ENCODE data around the gene PLA2G7. TPM values are rescaled to one million over a fixed set of nuclear protein-coding genes. Genes with fewer than 3 reads are reported as not detected.

Gene PLA2G7
- total RNA-seq, 4 donors from 2014 or later, result not detected

DNA sequence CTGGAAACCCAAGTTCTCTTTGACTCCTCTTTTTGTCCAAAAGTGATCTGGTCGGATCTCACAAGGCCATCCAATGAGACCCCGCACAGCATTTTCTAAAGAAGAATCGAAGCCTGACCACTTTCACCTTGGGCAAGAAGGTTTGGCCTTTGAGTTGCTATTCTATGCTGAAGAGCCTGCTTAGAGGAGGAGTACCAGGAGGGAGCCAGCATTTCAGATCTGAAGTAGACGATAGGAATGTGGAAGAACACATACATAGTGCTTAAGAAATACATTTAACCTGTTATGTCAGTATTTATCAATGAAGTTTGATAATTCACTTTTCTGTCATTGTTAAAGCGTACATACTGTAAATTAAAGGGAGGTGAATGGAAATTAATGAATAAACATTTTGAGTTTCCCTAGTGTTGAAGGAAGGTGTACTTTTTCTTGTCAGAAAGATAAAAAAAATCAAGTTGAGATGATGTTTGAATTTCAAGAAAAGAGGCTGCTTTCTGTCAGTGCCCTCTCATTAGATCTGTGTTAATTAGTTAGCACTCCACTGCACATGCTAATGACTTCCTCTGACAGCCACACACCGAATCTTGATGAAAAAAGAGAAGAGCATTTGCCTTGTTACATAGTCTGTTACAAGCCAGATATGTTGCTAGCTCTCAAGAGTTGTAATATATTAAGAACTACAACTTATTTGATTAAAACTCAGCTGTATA lies 58.4 kb downstream of the PLA2G7 start:
- no peak overlapping the region for H3K4me3 ChIP-seq
- intact Hi-C loops (cut with DNase I; ENCODE audit: low total_unique reads), result no loop called here

GRCh38 chr6:46674410-46674809 lies 60.8 kb downstream of the PLA2G7 start:
- intact Hi-C loops (cut with DNase I; ENCODE audit: low total_unique reads), result no loop called here
- peaks cover 0 to 16% of the 10 kb centered on the region in 2 donors for H3K36me3 ChIP-seq
- no peak for DNase-seq

More for the DNA sequence above, 58.4 kb downstream of the PLA2G7 start:
- Histone ChIP-seq H3K27me3 (no peaks in the 10 kb centered on the region), H3K36me3 (peaks cover 0 to 10% of the 10 kb centered on the region in 2 donors), H3K9me3 (no peaks in the 10 kb centered on the region), H3K4me1 (no peaks in the 10 kb centered on the region), H3K27ac (no peak overlapping the region)
- ATAC-seq, result no peak
- TF ChIP-seq POLR2A (IDR thresholded peaks at IDR 0.05) (no peak), CTCF (IDR thresholded peaks at IDR 0.05 in 4 of 5, conservative IDR thresholded peaks at IDR 0.05 in 1 of 5) (no peak)
- no peak for DNase-seq
- in situ Hi-C loops (cut with MboI; ENCODE audit: low sequenced_read_pairs in 4 of 4), result no loop called here

DNA sequence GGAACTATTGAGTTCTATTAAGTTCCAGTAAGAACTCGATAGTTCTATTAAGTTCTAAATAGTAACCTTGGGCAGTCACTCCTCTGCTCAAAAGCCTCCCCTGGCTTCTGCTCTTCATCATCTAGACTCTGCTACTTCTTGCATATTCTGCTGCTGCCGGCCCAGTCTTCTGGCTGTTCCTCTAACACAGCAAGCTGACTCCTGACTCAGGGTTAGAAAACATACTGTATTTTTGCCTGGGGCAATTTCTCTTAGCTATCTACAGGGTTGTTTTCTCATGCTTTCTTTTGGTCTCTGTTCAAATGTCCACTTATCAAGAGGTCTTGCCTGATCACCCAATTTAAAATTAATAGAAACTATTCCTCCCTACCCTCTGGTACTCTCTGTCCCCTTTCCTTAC lies 67.8 kb downstream of the PLA2G7 start:
- H3K36me3 ChIP-seq, result peaks cover 0 to 35% of the 10 kb centered on the region in 2 donors
- in situ Hi-C loops (cut with MboI; ENCODE audit: low sequenced_read_pairs in 4 of 4), result no loop called here
- no peaks in the 10 kb centered on the region for H3K9me3 ChIP-seq
- no peaks in the 10 kb centered on the region for H3K4me1 ChIP-seq
- DNase-seq, result no peak
- TF ChIP-seq CTCF (IDR thresholded peaks at IDR 0.05 in 4 of 5, conservative IDR thresholded peaks at IDR 0.05 in 1 of 5), result no peak
- no peak for TF ChIP-seq POLR2A (IDR thresholded peaks at IDR 0.05)
- H3K27ac ChIP-seq, result no peak overlapping the region
- H3K4me3 ChIP-seq, result no peak overlapping the region
- intact Hi-C loops (cut with DNase I; ENCODE audit: low total_unique reads), result no loop called here
- H3K27me3 ChIP-seq, result no peaks in the 10 kb centered on the region
- no peak for ATAC-seq

More at GRCh38 chr6:46674410-46674809, 60.8 kb downstream of the PLA2G7 start:
- in situ Hi-C loops (cut with MboI; ENCODE audit: low sequenced_read_pairs in 4 of 4), result no loop called here
- TF ChIP-seq CTCF (IDR thresholded peaks at IDR 0.05 in 4 of 5, conservative IDR thresholded peaks at IDR 0.05 in 1 of 5), result no peak
- TF ChIP-seq POLR2A (IDR thresholded peaks at IDR 0.05), result no peak
- no peaks in the 10 kb centered on the region for H3K9me3 ChIP-seq
- H3K4me3 ChIP-seq, result no peak overlapping the region
- no peak overlapping the region for H3K27ac ChIP-seq
- no peak for ATAC-seq
- no peaks in the 10 kb centered on the region for H3K27me3 ChIP-seq
- no peaks in the 10 kb centered on the region for H3K4me1 ChIP-seq

DNA sequence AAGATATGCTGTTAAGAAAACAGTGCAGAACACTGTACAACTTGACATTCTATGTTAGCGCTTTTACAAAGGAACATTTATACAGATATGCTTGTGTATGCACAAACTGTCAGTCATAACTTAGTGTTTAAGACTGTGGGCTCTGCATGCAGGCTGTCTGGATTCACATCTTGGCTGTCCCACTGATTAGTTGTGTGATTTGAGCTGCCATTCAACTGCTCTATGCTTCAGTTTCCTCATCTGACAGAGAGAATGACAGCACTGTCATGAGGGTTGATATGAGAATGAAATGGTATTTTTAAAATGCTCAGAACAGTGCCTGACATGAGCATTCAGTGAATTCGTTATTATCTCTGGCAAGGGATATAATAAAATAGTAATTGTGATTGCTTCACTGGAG lies 73.7 kb downstream of the PLA2G7 start:
- in situ Hi-C loops (cut with MboI; ENCODE audit: low sequenced_read_pairs in 4 of 4), result no loop called here
- DNase-seq (no peak), ATAC-seq (no peak)
- Histone ChIP-seq H3K27me3 (no peaks in the 10 kb centered on the region), H3K36me3 (peaks cover 0 to 43% of the 10 kb centered on the region in 2 donors), H3K4me1 (no peaks in the 10 kb centered on the region), H3K4me3 (no peak overlapping the region), H3K9me3 (no peaks in the 10 kb centered on the region), H3K27ac (no peak overlapping the region)
- TF ChIP-seq CTCF (IDR thresholded peaks at IDR 0.05 in 4 of 5, conservative IDR thresholded peaks at IDR 0.05 in 1 of 5) (no peak), POLR2A (IDR thresholded peaks at IDR 0.05) (no peak)
- intact Hi-C loops (cut with DNase I; ENCODE audit: low total_unique reads), result no loop called here

Measured in gastrocnemius medialis (tissue), 4 donors.